ENCODE data around the gene MEF2A. TPM values are rescaled to one million over a fixed set of nuclear protein-coding genes. Genes with fewer than 3 reads are reported as not detected.

The MEF2A gene
- total and polyA plus RNA-seq, 12 donors = 20.6 to 91.7 (median 50.1) TPM

DNA sequence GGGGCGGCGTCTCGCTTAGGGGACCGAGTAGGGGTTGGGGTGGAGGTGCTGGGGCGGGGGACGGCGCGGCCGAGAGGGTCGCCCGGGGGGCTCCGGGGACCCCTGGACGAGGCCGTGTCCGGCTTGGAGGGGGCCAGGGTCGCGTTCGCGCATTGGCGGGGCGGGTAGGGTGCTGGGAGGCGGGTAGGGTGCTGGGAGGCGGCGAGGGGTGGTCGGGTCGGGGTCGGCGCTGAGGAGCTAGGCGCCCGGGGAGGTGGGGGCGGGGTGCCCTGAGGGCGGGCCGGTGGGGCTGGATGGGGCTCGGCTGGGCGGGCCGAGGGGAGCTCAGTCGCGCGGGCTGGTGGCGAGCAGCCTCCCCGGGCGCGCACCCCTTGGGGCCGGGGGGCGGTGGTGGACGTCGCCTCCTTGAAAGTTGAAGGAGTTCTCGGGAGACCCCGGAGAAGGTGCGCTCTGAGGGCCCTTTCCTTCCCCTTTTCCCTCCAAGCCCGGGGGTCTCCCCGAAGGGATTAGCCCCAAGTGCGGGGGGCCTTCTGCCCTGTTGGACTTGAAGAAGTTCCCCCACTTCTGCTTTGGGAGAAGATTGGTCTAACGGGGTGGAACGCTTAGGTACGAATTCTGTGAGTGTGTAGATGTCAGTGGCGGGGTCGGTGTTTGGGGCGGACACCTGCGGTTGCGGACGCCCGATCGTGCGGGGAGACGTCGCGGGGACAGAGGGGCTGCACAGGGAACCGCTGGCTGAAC lies 543 bp downstream of the MEF2A start:
- peak in 5 of 7 donors; percentile 33 to 53 (median 39) for DNase-seq
- WGBS, 4 donors = 0 to 1% (median 0%) methylated on average over 15 to 68 of the region's 69 CpGs
- Histone ChIP-seq H3K27ac (peak overlapping the region; percentile 89 to 99 (median 96)), H3K36me3 (replicated peaks in 1 of 2) (no peaks in the 10 kb centered on the region), H3K4me3 (peak overlapping the region in 3 of 4 donors; percentile 73 to 95 (median 94)), H3K9me3 (replicated peaks in 1 of 3) (no peaks in the 10 kb centered on the region), H3K4me1 (replicated peaks in 1 of 2) (peaks cover 23 to 30% of the 10 kb centered on the region in 2 donors), H3K27me3 (no peaks in the 10 kb centered on the region)
- intact Hi-C loops (cut with DNase I) = loop anchor here in 1 of 2 donors (10.0 kb wide), 1 partner anchor 128 kb away; no protein-coding TSS in a partner anchor
- no peak for TF ChIP-seq POLR2A (IDR thresholded peaks at IDR 0.05)
- TF ChIP-seq, protein P1, sequence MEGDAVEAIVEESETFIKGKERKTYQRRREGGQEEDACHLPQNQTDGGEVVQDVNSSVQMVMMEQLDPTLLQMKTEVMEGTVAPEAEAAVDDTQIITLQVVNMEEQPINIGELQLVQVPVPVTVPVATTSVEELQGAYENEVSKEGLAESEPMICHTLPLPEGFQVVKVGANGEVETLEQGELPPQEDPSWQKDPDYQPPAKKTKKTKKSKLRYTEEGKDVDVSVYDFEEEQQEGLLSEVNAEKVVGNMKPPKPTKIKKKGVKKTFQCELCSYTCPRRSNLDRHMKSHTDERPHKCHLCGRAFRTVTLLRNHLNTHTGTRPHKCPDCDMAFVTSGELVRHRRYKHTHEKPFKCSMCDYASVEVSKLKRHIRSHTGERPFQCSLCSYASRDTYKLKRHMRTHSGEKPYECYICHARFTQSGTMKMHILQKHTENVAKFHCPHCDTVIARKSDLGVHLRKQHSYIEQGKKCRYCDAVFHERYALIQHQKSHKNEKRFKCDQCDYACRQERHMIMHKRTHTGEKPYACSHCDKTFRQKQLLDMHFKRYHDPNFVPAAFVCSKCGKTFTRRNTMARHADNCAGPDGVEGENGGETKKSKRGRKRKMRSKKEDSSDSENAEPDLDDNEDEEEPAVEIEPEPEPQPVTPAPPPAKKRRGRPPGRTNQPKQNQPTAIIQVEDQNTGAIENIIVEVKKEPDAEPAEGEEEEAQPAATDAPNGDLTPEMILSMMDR (IDR thresholded peaks at IDR 0.05) = no peak

DNA sequence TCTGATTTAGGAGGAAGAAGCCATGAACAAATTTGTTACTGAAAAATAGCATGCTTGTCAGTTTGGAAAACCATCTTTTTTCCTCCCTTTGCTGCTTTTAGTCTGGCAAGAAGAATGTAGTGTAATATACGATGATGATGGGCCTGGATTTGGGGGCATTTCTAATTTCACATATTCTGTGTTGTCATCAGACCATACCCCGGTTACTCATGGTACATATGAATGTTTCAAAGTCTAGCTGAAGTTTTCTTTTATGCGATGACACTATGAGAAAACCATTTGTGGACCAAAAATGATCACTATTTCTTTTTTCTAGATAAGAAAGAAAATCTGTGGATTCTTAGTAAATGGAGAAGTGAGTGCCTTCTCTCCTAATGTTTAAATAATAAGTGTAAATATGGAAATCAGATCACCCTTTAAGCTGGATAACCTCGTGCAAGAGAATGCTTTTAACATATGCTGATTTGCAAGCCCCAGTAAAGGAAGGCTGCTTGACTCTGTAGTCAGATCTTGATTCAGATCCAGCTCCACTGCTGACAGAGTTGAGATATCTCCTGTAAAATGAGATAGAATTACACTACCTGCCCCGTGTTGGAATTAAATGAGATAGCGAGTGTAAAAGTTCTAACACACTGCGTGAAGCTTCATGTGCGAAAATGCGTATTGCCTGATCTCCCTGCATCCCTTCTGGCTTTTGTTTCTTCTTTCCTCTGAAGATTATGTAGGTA lies 3.0 kb downstream of the MEF2A start:
- Histone ChIP-seq H3K4me1 (replicated peaks in 1 of 2) (peaks cover 23 to 44% of the 10 kb centered on the region in 2 donors), H3K4me3 (peak overlapping the region in 1 of 4 donors; percentile 21), H3K36me3 (replicated peaks in 1 of 2) (no peaks in the 10 kb centered on the region), H3K27ac (peak overlapping the region in 2 of 5 donors; percentile 31 to 62), H3K9me3 (replicated peaks in 1 of 3) (no peaks in the 10 kb centered on the region), H3K27me3 (no peaks in the 10 kb centered on the region)
- intact Hi-C loops (cut with DNase I) = loop anchor here in 1 of 2 donors (10.0 kb wide), 1 partner anchor 126 kb away; no protein-coding TSS in a partner anchor
- TF ChIP-seq POLR2A (IDR thresholded peaks at IDR 0.05) = no peak
- TF ChIP-seq, protein P1 (IDR thresholded peaks at IDR 0.05) = no peak
- WGBS, 4 donors = 54 to 61% (median 58%) methylated on average over 9 of the region's 9 CpGs
- DNase-seq = no peak

DNA sequence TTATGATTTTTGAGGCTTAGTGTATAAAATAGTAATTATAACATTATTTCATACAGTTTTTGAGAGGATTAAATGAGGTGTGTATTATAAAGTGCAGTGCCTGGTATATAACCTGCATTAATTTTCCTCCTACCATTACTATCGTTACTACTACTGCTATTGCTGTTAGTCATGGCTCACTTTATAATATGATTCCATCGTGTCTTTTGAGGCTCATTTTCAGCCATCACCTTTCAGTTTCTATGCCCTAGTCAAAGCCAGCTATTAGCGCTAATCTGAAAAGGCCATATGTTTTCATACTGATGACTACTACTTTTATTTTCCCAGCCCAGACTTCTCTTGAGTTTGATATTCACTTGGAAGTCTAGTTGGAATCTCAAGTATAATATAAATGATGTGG lies 5.5 kb downstream of the MEF2A start:
- no peak for DNase-seq
- no peaks in the 10 kb centered on the region for H3K9me3 ChIP-seq (replicated peaks in 1 of 3)
- no peaks in the 10 kb centered on the region for H3K27me3 ChIP-seq
- H3K4me3 ChIP-seq = no peak overlapping the region
- H3K27ac ChIP-seq = no peak overlapping the region
- H3K4me1 ChIP-seq (replicated peaks in 1 of 2) = peaks cover 12 to 39% of the 10 kb centered on the region in 2 donors
- H3K36me3 ChIP-seq (replicated peaks in 1 of 2) = no peaks in the 10 kb centered on the region
- WGBS, 4 donors = 87 to 89% (median 87%) methylated on average over 3 of the region's 3 CpGs
- TF ChIP-seq, protein P1 (IDR thresholded peaks at IDR 0.05) = no peak
- TF ChIP-seq POLR2A (IDR thresholded peaks at IDR 0.05) = no peak
- intact Hi-C loops (cut with DNase I) = no loop called here

DNA sequence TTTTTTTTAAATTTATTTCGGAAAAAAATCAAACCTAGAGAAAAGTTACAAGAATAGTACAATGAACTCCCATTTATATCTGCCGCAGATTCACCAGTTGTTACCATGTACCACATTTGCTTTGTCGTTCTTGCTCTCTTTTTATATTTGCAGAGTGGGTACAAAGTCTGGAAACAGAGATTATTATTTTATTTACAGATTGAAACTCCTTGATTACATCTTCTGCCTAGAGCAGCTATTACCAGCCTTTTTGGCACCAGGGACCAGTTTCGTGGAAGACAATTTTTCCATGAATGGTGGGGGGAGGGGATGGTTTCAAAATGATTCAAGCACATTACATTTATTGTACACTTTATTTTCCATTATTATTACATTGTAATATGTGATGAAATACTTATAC lies 8.3 kb downstream of the MEF2A start:
- intact Hi-C loops (cut with DNase I) = no loop called here
- H3K27me3 ChIP-seq = no peaks in the 10 kb centered on the region
- no peak overlapping the region for H3K4me3 ChIP-seq
- no peaks in the 10 kb centered on the region for H3K9me3 ChIP-seq (replicated peaks in 1 of 3)
- H3K27ac ChIP-seq = no peak overlapping the region
- H3K4me1 ChIP-seq (replicated peaks in 1 of 2) = peaks cover 4 to 34% of the 10 kb centered on the region in 2 donors
- no peak for DNase-seq
- H3K36me3 ChIP-seq (replicated peaks in 1 of 2) = no peaks in the 10 kb centered on the region
- 78 to 89% (median 81%) methylated on average over 4 of the region's 4 CpGs for whole genome bisulfite sequencing, 4 donors
- TF ChIP-seq, protein P1 (IDR thresholded peaks at IDR 0.05) = no peak
- no peak for TF ChIP-seq POLR2A (IDR thresholded peaks at IDR 0.05)
